OCI-LY7 (cell line): Measurements from ENCODE around the gene HTRA1.

Source experiments
- CTCF ChIP-seq: fragments of 200-600 bp; sonication (generic); conservative IDR thresholded peaks from 2 replicates; pipeline ENCODE4 v1.5.1; 2014; ENCODE audit warnings: mild to moderate bottlenecking, antibody characterized with exemption, low read length, moderate library complexity, mixed read lengths
- EZH2phosphoT487 ChIP-seq: fragments of 200-600 bp; sonication (generic); IDR thresholded peaks from 2 replicates; pipeline ENCODE4 v1.6.1; 2018; ENCODE audit warnings: low read depth, borderline replicate concordance, mild to moderate bottlenecking, mixed run types, antibody characterized with exemption, low read length, moderate library complexity, mixed read lengths

- TF ChIP-seq CTCF: no peak
- no peak for TF ChIP-seq EZH2phosphoT487
Observed at GRCh38 chr10:122531261-122531660, 69.9 kb downstream of the HTRA1 start.
